A673 (cell line): ENCODE measurements around the gene HPSE2. TPM values are rescaled to one million over a fixed set of nuclear protein-coding genes. Genes with fewer than 3 reads are reported as not detected.

Experiments used
- BruUV-seq: library from RNA; stranded (reverse); fragments of 400-500 nt; replicated peaks from 2 replicates; lab custom pipeline; 2021; lab: Mats Ljungman, UMichigan
- CTCF ChIA-PET: fragments of 300-600 bp; sonication (Branson Sonifier 250); formaldehyde crosslinking; loops from one replicate; lab custom pipeline; 2022; ENCODE audit warnings: antibody characterized with exemption; lab: Charles Lee
- POLR2A ChIA-PET: fragments of 300-600 bp; sonication (Branson Sonifier 250); formaldehyde crosslinking; loops from one replicate; lab custom pipeline; 2022; ENCODE audit warnings: antibody characterized with exemption; ENCODE audit not compliant: low non-redundant PET; lab: Charles Lee
- DNase-seq: peaks from one replicate; pipeline ENCODE4 v3.0.0-alpha.2; 2015; ENCODE audit warnings: low spot score
- H3K27ac ChIP-seq: fragments of 200-600 bp; sonication (generic); 2 replicates; pipeline ENCODE4 v1.5.1; 2016; ENCODE audit warnings: mixed run types, low read depth, mild to moderate bottlenecking, mixed read lengths, antibody characterized with exemption, low read length; ENCODE audit not compliant: poor library complexity, severe bottlenecking
- H3K27me3 ChIP-seq: fragments of 200-600 bp; sonication (generic); replicated peaks from 2 replicates; pipeline ENCODE4 v1.6.1; 2017; ENCODE audit warnings: mixed run types, low read depth, mild to moderate bottlenecking, mixed read lengths, antibody characterized with exemption, low read length; ENCODE audit not compliant: insufficient read depth, poor library complexity
- H3K36me3 ChIP-seq: fragments of 200-600 bp; sonication (generic); 2 replicates; pipeline ENCODE4 v1.6.1; 2016; ENCODE audit warnings: mixed run types, mild to moderate bottlenecking, mixed read lengths, antibody characterized with exemption, low read length; ENCODE audit not compliant: insufficient read depth, poor library complexity, severe bottlenecking
- H3K4me1 ChIP-seq: fragments of 200-600 bp; sonication (generic); 2 replicates; pipeline ENCODE4 v1.6.1; 2017; ENCODE audit warnings: mixed run types, mild to moderate bottlenecking, mixed read lengths, antibody characterized with exemption, low read length; ENCODE audit not compliant: insufficient read depth, poor library complexity, severe bottlenecking
- H3K4me3 ChIP-seq: fragments of 200-600 bp; sonication (generic); 2 replicates; pipeline ENCODE4 v1.5.1; 2016; ENCODE audit warnings: low read depth, mixed run types, mild to moderate bottlenecking, mixed read lengths, low read length; ENCODE audit not compliant: poor library complexity, severe bottlenecking
- H3K9me3 ChIP-seq: fragments of 200-600 bp; sonication (generic); 2 replicates; pipeline ENCODE4 v1.6.1; 2016; ENCODE audit warnings: mixed run types, low read depth, mild to moderate bottlenecking, mixed read lengths, antibody characterized with exemption, low read length; ENCODE audit not compliant: poor library complexity, severe bottlenecking
- EZH2 ChIP-seq: fragments of 200-600 bp; sonication (generic); IDR thresholded peaks from 2 replicates; pipeline ENCODE4 v1.6.1; 2017; ENCODE audit warnings: borderline replicate concordance, low read depth, mild to moderate bottlenecking, mixed read lengths, antibody characterized with exemption, low read length; ENCODE audit not compliant: poor library complexity, severe bottlenecking
- intact Hi-C: fragments of 100-400 bp; cut with micrococcal nuclease; formaldehyde crosslinking; loops from one replicate; pipeline ENCODE4 v1.10.0; 2022; ENCODE audit not compliant: unreplicated experiment
- total RNA-seq: library from RNA; stranded (reverse); gene quantifications from 2 replicates; pipeline ENCODE4 v1.2.3, GENCODE V29; 2021
- TF ChIP-seq, protein P1 (sequence below): fragments of 300-800, 200-600 bp; sonication (generic); conservative IDR thresholded peaks from 2 replicates; pipeline ENCODE4 v1.5.1; 2017; ENCODE audit warnings: low read depth, mild to moderate bottlenecking, antibody characterized with exemption, low read length, moderate library complexity, mixed read lengths

HPSE2 gene
- total RNA-seq, 1 experiment from 2014 or later = not detected

DNA sequence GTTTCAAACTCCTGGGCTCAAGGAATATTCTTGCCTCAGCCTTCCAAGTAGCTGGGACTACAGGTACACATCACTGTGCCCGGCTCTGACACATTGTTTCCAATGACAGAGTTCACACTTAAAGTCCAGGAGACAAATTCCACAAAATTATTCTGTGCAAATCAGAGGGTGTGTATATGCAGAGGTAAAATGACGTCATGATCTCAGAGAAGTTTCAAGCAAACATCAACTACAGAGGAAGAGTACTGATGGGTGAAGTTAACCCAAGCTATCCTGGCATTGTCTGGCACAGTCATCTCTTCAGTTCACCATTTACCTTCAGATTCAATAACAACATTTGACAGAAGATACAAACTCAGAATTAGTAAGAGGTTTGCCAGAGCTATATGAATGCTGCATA, 388.9 kb downstream of the HPSE2 start:
- DNase-seq = no peak
- no TSS peak for BruUV-seq
- no peak for TF ChIP-seq EZH2
- TF ChIP-seq, protein P1, sequence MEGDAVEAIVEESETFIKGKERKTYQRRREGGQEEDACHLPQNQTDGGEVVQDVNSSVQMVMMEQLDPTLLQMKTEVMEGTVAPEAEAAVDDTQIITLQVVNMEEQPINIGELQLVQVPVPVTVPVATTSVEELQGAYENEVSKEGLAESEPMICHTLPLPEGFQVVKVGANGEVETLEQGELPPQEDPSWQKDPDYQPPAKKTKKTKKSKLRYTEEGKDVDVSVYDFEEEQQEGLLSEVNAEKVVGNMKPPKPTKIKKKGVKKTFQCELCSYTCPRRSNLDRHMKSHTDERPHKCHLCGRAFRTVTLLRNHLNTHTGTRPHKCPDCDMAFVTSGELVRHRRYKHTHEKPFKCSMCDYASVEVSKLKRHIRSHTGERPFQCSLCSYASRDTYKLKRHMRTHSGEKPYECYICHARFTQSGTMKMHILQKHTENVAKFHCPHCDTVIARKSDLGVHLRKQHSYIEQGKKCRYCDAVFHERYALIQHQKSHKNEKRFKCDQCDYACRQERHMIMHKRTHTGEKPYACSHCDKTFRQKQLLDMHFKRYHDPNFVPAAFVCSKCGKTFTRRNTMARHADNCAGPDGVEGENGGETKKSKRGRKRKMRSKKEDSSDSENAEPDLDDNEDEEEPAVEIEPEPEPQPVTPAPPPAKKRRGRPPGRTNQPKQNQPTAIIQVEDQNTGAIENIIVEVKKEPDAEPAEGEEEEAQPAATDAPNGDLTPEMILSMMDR = no peak
- POLR2A ChIA-PET = no interaction called here
- H3K36me3 ChIP-seq = no peaks in the 10 kb centered on the region
- no peak overlapping the region for H3K4me3 ChIP-seq
- no peaks in the 10 kb centered on the region for H3K9me3 ChIP-seq
- H3K4me1 ChIP-seq = no peaks in the 10 kb centered on the region
- H3K27ac ChIP-seq = no peak overlapping the region
- intact Hi-C loops = no loop called here
- CTCF ChIA-PET = no interaction called here
- no peaks in the 10 kb centered on the region for H3K27me3 ChIP-seq

DNA sequence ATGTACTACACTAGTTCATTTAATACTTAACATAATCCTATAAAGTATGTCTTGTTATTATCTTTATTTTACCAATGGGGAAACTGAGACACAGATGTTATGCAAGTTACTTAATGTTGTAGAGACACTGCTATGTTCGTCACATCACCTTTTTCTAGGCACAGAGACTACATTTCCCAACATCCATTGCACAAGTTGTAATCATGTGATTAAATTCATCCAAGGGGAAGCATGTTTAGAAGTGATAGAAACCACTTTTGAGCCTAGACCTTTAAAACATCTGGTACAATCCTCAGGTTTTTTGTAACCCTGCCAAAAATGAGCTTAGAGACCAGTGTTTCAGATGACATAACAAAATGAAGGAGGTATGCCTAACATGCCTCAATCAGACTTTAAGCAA, 402.1 kb downstream of the HPSE2 start:
- no TSS peak for BruUV-seq
- POLR2A ChIA-PET = no interaction called here
- CTCF ChIA-PET = no interaction called here
- Histone ChIP-seq H3K27me3 (no peaks in the 10 kb centered on the region), H3K36me3 (no peaks in the 10 kb centered on the region), H3K27ac (no peak overlapping the region), H3K9me3 (no peaks in the 10 kb centered on the region), H3K4me1 (no peaks in the 10 kb centered on the region), H3K4me3 (no peak overlapping the region)
- TF ChIP-seq, protein P1 = no peak
- no peak for TF ChIP-seq EZH2
- intact Hi-C loops = no loop called here
- DNase-seq = no peak

- TF ChIP-seq EZH2 = no peak
- no peaks in the 10 kb centered on the region for H3K27me3 ChIP-seq
- no peaks in the 10 kb centered on the region for H3K9me3 ChIP-seq
- DNase-seq = no peak
- BruUV-seq = no TSS peak
- intact Hi-C loops = no loop called here
- H3K4me1 ChIP-seq = no peaks in the 10 kb centered on the region
- no peak overlapping the region for H3K27ac ChIP-seq
- CTCF ChIA-PET = no interaction called here
- H3K36me3 ChIP-seq = no peaks in the 10 kb centered on the region
- no peak overlapping the region for H3K4me3 ChIP-seq
- POLR2A ChIA-PET = no interaction called here
Observed at GRCh38 chr10:98832738-98833137, 402.9 kb downstream of the HPSE2 start.

- TF ChIP-seq, protein P1 = no peak
- no peak for TF ChIP-seq EZH2
- ChIA-PET POLR2A (no interaction called here), CTCF (no interaction called here)
- intact Hi-C loops = no loop called here
- Histone ChIP-seq H3K4me3 (no peak overlapping the region), H3K27ac (no peak overlapping the region), H3K36me3 (no peaks in the 10 kb centered on the region), H3K27me3 (no peaks in the 10 kb centered on the region), H3K9me3 (no peaks in the 10 kb centered on the region), H3K4me1 (no peaks in the 10 kb centered on the region)
- BruUV-seq = no TSS peak
- DNase-seq = no peak
Observed at GRCh38 chr10:98832196-98832595, 403.5 kb downstream of the HPSE2 start.
